Mesendoderm (in vitro differentiated cells): ENCODE results near the gene DKC1.

Source experiments
- DNase-seq: peaks from one replicate; pipeline ENCODE4 v3.0.0; 2013
- H2AK5ac ChIP-seq: 2 replicates; pipeline ENCODE4 v1.6.1; 2013; ENCODE audit warnings: low read length, inconsistent platforms
- H2BK120ac ChIP-seq: 2 replicates; pipeline ENCODE4 v1.6.1; 2013; ENCODE audit warnings: low read depth, mild to moderate bottlenecking, low read length, moderate library complexity, mixed read lengths
- H2BK15ac ChIP-seq: replicated peaks from 2 replicates; pipeline ENCODE4 v1.6.1; 2013; ENCODE audit warnings: low read depth, mild to moderate bottlenecking, moderate library complexity
- H2BK5ac ChIP-seq: 2 replicates; pipeline ENCODE4 v1.6.1; 2013; ENCODE audit warnings: low read length, inconsistent platforms
- H3K18ac ChIP-seq: 2 replicates; pipeline ENCODE4 v1.6.1; 2013; ENCODE audit warnings: mild to moderate bottlenecking, low read length, mixed read lengths
- H3K23ac ChIP-seq: one replicate; pipeline ENCODE4 v1.6.1; 2013; ENCODE audit warnings: low read length
- H3K27ac ChIP-seq: 2 replicates; pipeline ENCODE4 v1.5.1; 2013; ENCODE audit warnings: low read depth, mild to moderate bottlenecking, inconsistent platforms, low read length, moderate library complexity
- H3K27me3 ChIP-seq: 2 replicates; pipeline ENCODE4 v1.6.1; 2013; ENCODE audit warnings: low read length, control low read depth, mild to moderate bottlenecking, inconsistent platforms; ENCODE audit not compliant: insufficient read depth, poor library complexity
- H3K36me3 ChIP-seq: 2 replicates; pipeline ENCODE4 v1.6.1; 2013; ENCODE audit warnings: low read length, inconsistent platforms; ENCODE audit not compliant: control insufficient read depth, insufficient read depth
- H3K4ac ChIP-seq: one replicate; pipeline ENCODE4 v1.6.1; 2013; ENCODE audit warnings: low read depth, mild to moderate bottlenecking, low read length, moderate library complexity
- H3K4me1 ChIP-seq: 2 replicates; pipeline ENCODE4 v1.6.1; 2013; ENCODE audit warnings: low read depth, low read length, inconsistent platforms; ENCODE audit not compliant: control insufficient read depth
- H3K4me2 ChIP-seq: 2 replicates; pipeline ENCODE4 v1.6.1; 2013; ENCODE audit warnings: low read length
- H3K4me3 ChIP-seq: 2 replicates; pipeline ENCODE4 v1.5.1; 2013; ENCODE audit warnings: mild to moderate bottlenecking, low read length
- H3K56ac ChIP-seq: one replicate; pipeline ENCODE4 v1.6.1; 2013; ENCODE audit warnings: low read length
- H3K79me1 ChIP-seq: 2 replicates; pipeline ENCODE4 v1.6.1; 2013; ENCODE audit warnings: low read length, inconsistent platforms
- H3K79me2 ChIP-seq: 2 replicates; pipeline ENCODE4 v1.6.1; 2013; ENCODE audit warnings: mild to moderate bottlenecking, low read length; ENCODE audit not compliant: control insufficient read depth, insufficient read depth
- H3K9ac ChIP-seq: 2 replicates; pipeline ENCODE4 v1.6.1; 2013; ENCODE audit warnings: low read length, inconsistent platforms
- H4K5ac ChIP-seq: one replicate; pipeline ENCODE4 v1.6.1; 2013; ENCODE audit warnings: low read length
- H4K8ac ChIP-seq: one replicate; pipeline ENCODE4 v1.6.1; 2013; ENCODE audit warnings: low read depth, mild to moderate bottlenecking, control low read depth, low read length, moderate library complexity
- WGBS: extraction: QIAGEN DNeasy Blood & Tissue Kit; methylation state at CpG from one replicate; pipeline ENCODE4 v1.1.7; 2013; ENCODE audit warnings: low lambda C conversion rate, missing lambda C conversion rate; ENCODE audit not compliant: insufficient coverage; ENCODE audit errors: extremely low coverage; 5-methylcytosine and 5-hydroxymethylcytosine counted together

The DKC1 gene

GRCh38 chrX:154804261-154804956, 41.7 kb downstream of the DKC1 start:
- Histone ChIP-seq H3K4me3 (peak overlapping the region; percentile 51), H3K9ac (peak overlapping the region; percentile 72), H3K27me3 (no peaks in the 10 kb centered on the region), H3K56ac (peak overlapping the region; percentile 86), H2BK5ac (no peak overlapping the region), H4K8ac (no peak overlapping the region), H3K4ac (no peak overlapping the region), H3K27ac (no peak overlapping the region), H3K79me1 (no peaks in the 10 kb centered on the region), H4K5ac (no peak overlapping the region), H3K36me3 (no peaks in the 10 kb centered on the region), H3K4me1 (peaks cover 4% of the 10 kb centered on the region), H3K4me2 (peak overlapping the region; percentile 38), H3K79me2 (no peaks in the 10 kb centered on the region), H2BK15ac (no peak overlapping the region), H2AK5ac (no peak overlapping the region), H2BK120ac (no peak overlapping the region), H3K23ac (no peak overlapping the region), H3K18ac (no peak overlapping the region)
- no peak for DNase-seq
- no CpG with 5 or more reads among the region's 7 CpGs for WGBS

- Histone ChIP-seq H3K79me1 (no peaks in the 10 kb centered on the region), H3K18ac (no peak within 1 kb of the TSS), H3K79me2 (no peaks in the 10 kb centered on the region), H3K36me3 (no peaks in the 10 kb centered on the region), H2AK5ac (no peak within 1 kb of the TSS), H2BK120ac (no peak within 1 kb of the TSS), H4K8ac (no peak within 1 kb of the TSS), H3K23ac (no peak within 1 kb of the TSS), H3K4me1 (peaks cover 4% of the 10 kb centered on the region), H3K27me3 (no peaks in the 10 kb centered on the region), H4K5ac (no peak within 1 kb of the TSS), H3K27ac (no peak within 1 kb of the TSS), H3K56ac (peak within 1 kb of the TSS; percentile 86), H3K4me2 (peak within 1 kb of the TSS; percentile 40), H3K9ac (peak within 1 kb of the TSS; percentile 72), H3K4me3 (peak within 1 kb of the TSS; percentile 51), H3K4ac (no peak within 1 kb of the TSS), H2BK5ac (no peak within 1 kb of the TSS), H2BK15ac (no peak within 1 kb of the TSS)
- DNase-seq, result peak; percentile 83
- WGBS, result no CpG with 5 or more reads among the region's 65 CpGs
Observed at GRCh38 chrX:154804957-154805695, 42.5 kb downstream of the DKC1 start, which contains the start of gene MPP1. Gene MPP1 (minus strand): TSS chrX:154805485. CDS start chrX:154805373, 112 bp downstream.

- Histone ChIP-seq H2AK5ac (no peak overlapping the region), H3K23ac (no peak overlapping the region), H3K4me2 (peak overlapping the region; percentile 40), H3K9ac (peak overlapping the region; percentile 44), H3K79me1 (no peaks in the 10 kb centered on the region), H2BK120ac (no peak overlapping the region), H3K4me3 (no peak overlapping the region), H3K79me2 (no peaks in the 10 kb centered on the region), H3K4me1 (peaks cover 4% of the 10 kb centered on the region), H2BK15ac (no peak overlapping the region), H2BK5ac (no peak overlapping the region), H3K56ac (peak overlapping the region; percentile 77), H3K27me3 (no peaks in the 10 kb centered on the region), H3K27ac (no peak overlapping the region), H3K18ac (no peak overlapping the region), H4K8ac (no peak overlapping the region), H3K4ac (no peak overlapping the region), H3K36me3 (no peaks in the 10 kb centered on the region), H4K5ac (no peak overlapping the region)
- peak; percentile 31 for DNase-seq
- no CpG with 5 or more reads among the region's 13 CpGs for WGBS
Observed at GRCh38 chrX:154805696-154806091, 43.0 kb downstream of the DKC1 start.

GRCh38 chrX:154806837-154807501, 44.3 kb downstream of the DKC1 start:
- H3K4me1 ChIP-seq, result peaks cover 4% of the 10 kb centered on the region
- H3K79me1 ChIP-seq, result no peaks in the 10 kb centered on the region
- H3K56ac ChIP-seq, result no peak overlapping the region
- WGBS, result no CpG with 5 or more reads among the region's 5 CpGs
- H3K4ac ChIP-seq, result no peak overlapping the region
- no peak overlapping the region for H3K4me2 ChIP-seq
- H3K9ac ChIP-seq, result no peak overlapping the region
- H3K18ac ChIP-seq, result no peak overlapping the region
- no peak overlapping the region for H4K8ac ChIP-seq
- no peak overlapping the region for H2BK120ac ChIP-seq
- H3K27ac ChIP-seq, result no peak overlapping the region
- H3K4me3 ChIP-seq, result no peak overlapping the region
- DNase-seq, result no peak
- no peak overlapping the region for H3K23ac ChIP-seq
- no peak overlapping the region for H2BK15ac ChIP-seq
- H3K79me2 ChIP-seq, result no peaks in the 10 kb centered on the region
- no peak overlapping the region for H2BK5ac ChIP-seq
- H4K5ac ChIP-seq, result no peak overlapping the region
- H3K27me3 ChIP-seq, result no peaks in the 10 kb centered on the region
- H3K36me3 ChIP-seq, result no peaks in the 10 kb centered on the region
- no peak overlapping the region for H2AK5ac ChIP-seq

- Histone ChIP-seq H3K56ac (no peak overlapping the region), H3K4ac (no peak overlapping the region), H3K27me3 (no peaks in the 10 kb centered on the region), H3K36me3 (no peaks in the 10 kb centered on the region), H3K9ac (no peak overlapping the region), H3K79me1 (no peaks in the 10 kb centered on the region), H2BK5ac (no peak overlapping the region), H3K4me2 (no peak overlapping the region), H3K27ac (no peak overlapping the region), H3K79me2 (no peaks in the 10 kb centered on the region), H3K18ac (no peak overlapping the region), H2BK120ac (no peak overlapping the region), H4K8ac (no peak overlapping the region), H2BK15ac (no peak overlapping the region), H3K4me3 (no peak overlapping the region), H4K5ac (no peak overlapping the region), H2AK5ac (no peak overlapping the region), H3K4me1 (peaks cover 4% of the 10 kb centered on the region), H3K23ac (no peak overlapping the region)
- DNase-seq, result no peak
- WGBS, result no CpG with 5 or more reads among the region's 1 CpG
Observed at GRCh38 chrX:154809939-154810665, 47.4 kb downstream of the DKC1 start.
